ENCODE measurements around the gene PLCB1.
"Not testable (repeated sequence)": the region's sequence is repeated elsewhere in the genome, so short reads cannot be mapped to it uniquely, and the experiment has no call there.

PLCB1 gene

GRCh38 chr20:8579035-8579434 is 447.0 kb downstream of the PLCB1 start:
- no peak for DNase-seq (ENCODE audit: low read depth in 2 of 2, low spot score in 1 of 2)

- DNase-seq (ENCODE audit: low read depth in 2 of 2, low spot score in 1 of 2): no peak
Observed at GRCh38 chr20:8581446-8582183, 449.5 kb downstream of the PLCB1 start.

- no peak for DNase-seq (ENCODE audit: low read depth in 2 of 2, low spot score in 1 of 2)
Observed at GRCh38 chr20:8583012-8583565, 451.0 kb downstream of the PLCB1 start.

- DNase-seq (ENCODE audit: low read depth in 2 of 2, low spot score in 1 of 2): no peak
Observed at GRCh38 chr20:8583566-8584043, 451.5 kb downstream of the PLCB1 start.

- DNase-seq (ENCODE audit: low read depth in 2 of 2, low spot score in 1 of 2): no peak
Observed at GRCh38 chr20:8587251-8587650, 455.2 kb downstream of the PLCB1 start.

- DNase-seq (ENCODE audit: low read depth in 2 of 2, low spot score in 1 of 2): no peak
Observed at GRCh38 chr20:8587810-8588209, 455.7 kb downstream of the PLCB1 start.

GRCh38 chr20:8589956-8590355 is 457.9 kb downstream of the PLCB1 start:
- DNase-seq (ENCODE audit: low read depth in 2 of 2, low spot score in 1 of 2): no peak

- DNase-seq (ENCODE audit: low read depth in 2 of 2, low spot score in 1 of 2): not testable (repeated sequence)
Observed at GRCh38 chr20:8600910-8601541, 469.0 kb downstream of the PLCB1 start.

- no peak for DNase-seq (ENCODE audit: low read depth in 2 of 2, low spot score in 1 of 2)
Observed at GRCh38 chr20:8601542-8601912, 469.5 kb downstream of the PLCB1 start.

- DNase-seq (ENCODE audit: low read depth in 2 of 2, low spot score in 1 of 2): no peak
Observed at GRCh38 chr20:8602389-8603116, 470.5 kb downstream of the PLCB1 start.

GRCh38 chr20:8608470-8608869 is 476.4 kb downstream of the PLCB1 start:
- DNase-seq (ENCODE audit: low read depth in 2 of 2, low spot score in 1 of 2): no peak

- no peak for DNase-seq (ENCODE audit: low read depth in 2 of 2, low spot score in 1 of 2)
Observed at GRCh38 chr20:8616792-8617191, 484.7 kb downstream of the PLCB1 start.

- DNase-seq (ENCODE audit: low read depth in 2 of 2, low spot score in 1 of 2): no peak
Observed at GRCh38 chr20:8621001-8621400, 488.9 kb downstream of the PLCB1 start.

GRCh38 chr20:8624046-8624445 is 492.0 kb downstream of the PLCB1 start:
- no peak for DNase-seq (ENCODE audit: low read depth in 2 of 2, low spot score in 1 of 2)

- no peak for DNase-seq (ENCODE audit: low read depth in 2 of 2, low spot score in 1 of 2)
Observed at GRCh38 chr20:8624616-8625015, 492.6 kb downstream of the PLCB1 start.

- no peak for DNase-seq (ENCODE audit: low read depth in 2 of 2, low spot score in 1 of 2)
Observed at GRCh38 chr20:8627340-8628004, 495.4 kb downstream of the PLCB1 start.

- DNase-seq (ENCODE audit: low read depth in 2 of 2, low spot score in 1 of 2): no peak
Observed at GRCh38 chr20:8631271-8631670, 499.2 kb downstream of the PLCB1 start.

GRCh38 chr20:8633366-8633765 is 501.3 kb downstream of the PLCB1 start:
- no peak for DNase-seq (ENCODE audit: low read depth in 2 of 2, low spot score in 1 of 2)

- no peak for DNase-seq (ENCODE audit: low read depth in 2 of 2, low spot score in 1 of 2)
Observed at GRCh38 chr20:8635048-8635572, 503.0 kb downstream of the PLCB1 start.

GRCh38 chr20:8635837-8636236 is 503.8 kb downstream of the PLCB1 start:
- DNase-seq (ENCODE audit: low read depth in 2 of 2, low spot score in 1 of 2): no peak

Measured in stimulated activated CD8-positive, alpha-beta memory T cell treated with anti-CD3 and anti-CD28 coated beads, Interleukin-4, amount 100 ng/mL, for 4 hours (primary cell).